Sigmoid colon (tissue), 4 donors: ENCODE results near the gene SLC17A3.

ENCODE experiments used
- POLR2AphosphoS5 ChIP-seq, 4 donors: sonication (generic); formaldehyde crosslinking; IDR thresholded peaks; one replicate each; pipeline ENCODE4 v1.6.1; 2017; ENCODE audit warnings: antibody characterized with exemption in 4 of 4
- TF ChIP-seq, protein P1 (sequence below), 4 experiments: fragments of 450-650 bp in 3 of 4; fragments of 200-600 bp in 1 of 4; IDR thresholded peaks; one replicate each; pipeline ENCODE4 v1.5.1; 2016 to 2019; ENCODE audit warnings: antibody characterized with exemption in 4 of 4, mild to moderate bottlenecking in 3 of 4, moderate library complexity in 2 of 4

DNA sequence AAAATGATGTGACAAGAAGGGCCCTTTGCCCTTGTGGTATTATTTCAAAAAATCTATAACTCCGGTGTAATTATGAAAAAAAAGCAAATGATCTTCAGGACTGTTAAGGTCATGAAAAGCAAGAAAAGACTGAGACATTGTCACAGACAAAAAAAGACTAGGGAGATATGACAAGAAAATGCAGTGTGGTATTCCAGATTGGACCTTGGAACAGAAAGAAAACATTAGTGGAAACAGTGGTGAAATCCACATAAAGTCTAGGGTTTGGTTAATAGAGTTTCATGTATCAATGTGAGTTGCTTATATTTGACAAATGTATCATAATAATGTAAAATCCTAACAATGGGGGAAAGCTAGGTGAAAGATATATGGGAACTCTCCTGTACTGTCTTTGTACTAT, 26.8 kb upstream of the SLC17A3 start:
- TF ChIP-seq, protein P1, sequence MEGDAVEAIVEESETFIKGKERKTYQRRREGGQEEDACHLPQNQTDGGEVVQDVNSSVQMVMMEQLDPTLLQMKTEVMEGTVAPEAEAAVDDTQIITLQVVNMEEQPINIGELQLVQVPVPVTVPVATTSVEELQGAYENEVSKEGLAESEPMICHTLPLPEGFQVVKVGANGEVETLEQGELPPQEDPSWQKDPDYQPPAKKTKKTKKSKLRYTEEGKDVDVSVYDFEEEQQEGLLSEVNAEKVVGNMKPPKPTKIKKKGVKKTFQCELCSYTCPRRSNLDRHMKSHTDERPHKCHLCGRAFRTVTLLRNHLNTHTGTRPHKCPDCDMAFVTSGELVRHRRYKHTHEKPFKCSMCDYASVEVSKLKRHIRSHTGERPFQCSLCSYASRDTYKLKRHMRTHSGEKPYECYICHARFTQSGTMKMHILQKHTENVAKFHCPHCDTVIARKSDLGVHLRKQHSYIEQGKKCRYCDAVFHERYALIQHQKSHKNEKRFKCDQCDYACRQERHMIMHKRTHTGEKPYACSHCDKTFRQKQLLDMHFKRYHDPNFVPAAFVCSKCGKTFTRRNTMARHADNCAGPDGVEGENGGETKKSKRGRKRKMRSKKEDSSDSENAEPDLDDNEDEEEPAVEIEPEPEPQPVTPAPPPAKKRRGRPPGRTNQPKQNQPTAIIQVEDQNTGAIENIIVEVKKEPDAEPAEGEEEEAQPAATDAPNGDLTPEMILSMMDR (IDR thresholded peaks at IDR 0.05) = no peak
- TF ChIP-seq POLR2AphosphoS5 (IDR thresholded peaks at IDR 0.05) = no peak
